ENCODE results near the gene NPR2.

- TF ChIP-seq CTCF (conservative IDR thresholded peaks at IDR 0.05; ENCODE audit: low read length), result no peak
- no peak for TF ChIP-seq EZH2phosphoT487 (IDR thresholded peaks at IDR 0.05; ENCODE audit: borderline replicate concordance, low read depth, low read length)
Observed at GRCh38 chr9:35766997-35767396, 24.4 kb upstream of the NPR2 start.
